Renal cortical epithelial cell (primary cell): ENCODE results near the gene BHLHE41. TPM values are rescaled to one million over a fixed set of nuclear protein-coding genes. Genes with fewer than 3 reads are reported as not detected.

Experiments used
- DNase-seq: peaks from one replicate; pipeline ENCODE4 v3.0.0-alpha.2; 2011; ENCODE audit warnings: low read depth
- total RNA-seq: library from RNA; depleted of rRNA; stranded (reverse); fragments of >200 nt; gene quantifications from 2 replicates; pipeline ENCODE4 v1.2.3, GENCODE V29; 2014

BHLHE41 gene
- total RNA-seq, 1 donor from 2014 or later: 16.0 TPM

DNA sequence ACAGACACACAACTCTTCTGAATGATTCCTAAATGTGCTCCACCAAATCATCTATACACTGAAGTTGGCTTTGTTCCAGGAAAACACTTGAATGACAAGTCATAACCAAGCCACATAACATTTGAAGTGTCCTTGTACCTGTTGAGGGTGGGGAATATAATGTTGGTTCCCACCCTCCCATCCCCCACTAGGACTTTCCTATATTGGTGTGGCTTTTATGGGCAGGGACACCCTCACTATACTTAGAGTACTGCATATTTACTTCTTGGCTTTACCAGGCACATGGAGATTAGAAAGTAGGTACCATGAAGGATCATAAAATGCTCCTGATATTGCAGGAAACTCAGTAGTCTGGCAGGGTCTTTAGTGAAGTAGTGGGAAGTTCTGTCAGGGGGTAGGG lies 9.7 kb upstream of the BHLHE41 start:
- no peak for DNase-seq

DNA sequence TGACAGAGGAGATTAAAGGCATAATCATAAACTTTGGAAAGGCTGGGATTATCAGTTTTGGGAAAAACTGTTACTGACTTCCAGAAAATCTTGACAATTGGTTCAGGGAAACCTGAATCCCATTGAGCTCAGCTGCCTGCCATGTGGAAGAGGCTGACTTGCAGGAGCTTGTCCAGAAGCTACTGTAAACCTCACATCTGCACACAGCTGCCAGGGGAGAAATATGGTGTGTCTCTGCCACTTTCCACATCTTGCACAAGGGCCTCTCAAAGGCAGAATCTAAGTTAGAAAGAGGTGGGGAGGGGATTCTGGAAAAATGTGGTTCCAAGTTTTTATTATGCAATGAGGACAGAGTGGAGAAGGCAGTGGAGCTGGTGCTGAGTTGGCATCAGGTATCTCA lies 8.7 kb upstream of the BHLHE41 start:
- no peak for DNase-seq

DNA sequence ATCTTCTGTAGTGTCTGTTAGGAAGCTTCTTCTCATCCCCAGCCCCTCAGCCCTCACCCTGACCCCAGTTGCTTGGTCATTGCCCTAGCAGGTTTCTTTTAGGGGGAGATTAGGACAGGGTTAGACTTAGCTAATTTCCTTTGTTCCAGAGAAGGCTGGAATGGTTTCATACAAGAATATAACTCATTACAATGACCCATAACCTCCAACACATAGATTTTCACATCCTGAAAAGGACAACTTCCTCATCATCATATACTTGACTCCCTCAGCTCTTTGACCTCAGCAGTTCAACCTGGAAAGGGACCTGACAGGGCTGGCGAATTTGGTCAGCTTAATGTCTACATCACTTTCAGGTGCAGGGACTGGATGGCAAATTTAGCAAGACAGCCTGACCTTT lies 8.0 kb upstream of the BHLHE41 start:
- no peak for DNase-seq

DNA sequence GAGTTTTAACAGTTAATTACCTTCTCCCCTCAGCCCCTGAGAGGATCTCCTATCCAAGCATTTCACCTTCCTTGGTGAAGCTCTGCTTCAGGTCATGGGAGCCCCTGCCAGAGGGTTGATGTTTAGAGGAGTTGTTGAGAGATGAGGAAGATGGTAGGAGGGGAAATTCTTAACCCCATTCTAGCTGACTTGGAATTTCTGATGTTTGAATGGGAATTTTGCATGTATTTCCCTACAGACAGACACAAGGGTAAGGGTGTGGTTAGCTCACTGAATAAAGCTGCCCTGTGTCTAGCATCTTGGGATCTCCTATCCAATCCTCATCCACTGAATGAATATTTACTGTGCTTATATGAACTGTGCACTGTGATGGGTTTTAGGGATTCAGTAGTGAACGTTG lies 7.1 kb upstream of the BHLHE41 start:
- DNase-seq: no peak

DNA sequence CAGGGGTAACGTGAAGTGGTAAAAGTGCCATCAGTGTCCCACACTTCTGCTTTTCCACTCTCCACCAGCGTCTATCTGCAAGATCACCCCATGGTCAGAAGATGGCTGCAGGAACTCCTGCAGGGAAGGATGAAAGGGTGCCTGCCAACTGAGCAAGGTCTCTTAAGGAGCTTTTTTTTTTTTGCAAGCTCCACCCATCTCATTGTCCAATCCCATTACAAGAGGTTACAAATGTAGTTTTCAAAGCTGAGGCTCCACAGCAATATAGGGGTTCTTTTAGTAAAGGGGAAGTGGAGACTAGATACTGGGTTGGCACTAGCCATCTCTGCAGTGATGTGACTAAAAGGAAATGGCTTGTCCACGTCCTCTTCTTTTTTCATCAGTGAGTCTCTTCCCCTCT lies 5.9 kb upstream of the BHLHE41 start:
- DNase-seq: no peak

DNA sequence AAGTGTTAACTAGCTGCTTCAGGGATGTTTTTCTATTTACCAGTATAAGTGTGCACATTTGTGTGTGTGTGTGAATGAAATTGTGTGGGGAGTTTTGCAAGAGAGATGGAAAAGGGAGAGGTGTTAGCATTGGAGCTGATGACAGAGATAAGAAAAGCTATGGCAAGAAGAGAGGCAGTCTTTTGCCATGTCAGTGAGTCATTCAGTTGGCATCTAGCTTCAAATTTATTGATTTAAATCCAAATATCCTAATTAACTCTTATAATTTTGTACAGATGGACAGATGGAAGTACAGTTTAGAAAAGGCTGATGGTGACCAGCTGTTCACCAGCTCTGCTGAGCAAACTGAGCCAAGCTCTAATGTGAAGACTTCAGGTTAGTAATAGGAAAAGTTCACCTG lies 3.3 kb upstream of the BHLHE41 start:
- DNase-seq: no peak

DNA sequence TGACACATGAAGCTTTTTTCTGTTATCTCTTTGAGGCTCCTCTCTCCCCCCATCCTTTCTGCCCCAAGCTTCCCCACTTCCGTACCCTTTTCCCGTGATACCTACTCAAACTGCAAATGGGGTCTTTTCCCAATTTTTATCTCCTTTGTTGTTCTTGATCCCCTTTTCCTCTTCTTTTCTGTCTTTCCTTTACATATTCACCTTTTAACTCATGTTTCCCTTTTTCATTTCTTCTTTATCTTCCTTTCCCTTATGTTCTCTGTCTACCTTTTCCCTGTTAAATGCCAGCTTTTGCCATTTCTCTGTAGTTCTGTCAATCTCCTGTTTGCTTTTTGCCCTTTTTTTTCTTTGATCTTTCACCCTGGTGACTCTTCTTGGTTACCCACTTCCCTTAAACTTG lies 2.6 kb upstream of the BHLHE41 start:
- no peak for DNase-seq

DNA sequence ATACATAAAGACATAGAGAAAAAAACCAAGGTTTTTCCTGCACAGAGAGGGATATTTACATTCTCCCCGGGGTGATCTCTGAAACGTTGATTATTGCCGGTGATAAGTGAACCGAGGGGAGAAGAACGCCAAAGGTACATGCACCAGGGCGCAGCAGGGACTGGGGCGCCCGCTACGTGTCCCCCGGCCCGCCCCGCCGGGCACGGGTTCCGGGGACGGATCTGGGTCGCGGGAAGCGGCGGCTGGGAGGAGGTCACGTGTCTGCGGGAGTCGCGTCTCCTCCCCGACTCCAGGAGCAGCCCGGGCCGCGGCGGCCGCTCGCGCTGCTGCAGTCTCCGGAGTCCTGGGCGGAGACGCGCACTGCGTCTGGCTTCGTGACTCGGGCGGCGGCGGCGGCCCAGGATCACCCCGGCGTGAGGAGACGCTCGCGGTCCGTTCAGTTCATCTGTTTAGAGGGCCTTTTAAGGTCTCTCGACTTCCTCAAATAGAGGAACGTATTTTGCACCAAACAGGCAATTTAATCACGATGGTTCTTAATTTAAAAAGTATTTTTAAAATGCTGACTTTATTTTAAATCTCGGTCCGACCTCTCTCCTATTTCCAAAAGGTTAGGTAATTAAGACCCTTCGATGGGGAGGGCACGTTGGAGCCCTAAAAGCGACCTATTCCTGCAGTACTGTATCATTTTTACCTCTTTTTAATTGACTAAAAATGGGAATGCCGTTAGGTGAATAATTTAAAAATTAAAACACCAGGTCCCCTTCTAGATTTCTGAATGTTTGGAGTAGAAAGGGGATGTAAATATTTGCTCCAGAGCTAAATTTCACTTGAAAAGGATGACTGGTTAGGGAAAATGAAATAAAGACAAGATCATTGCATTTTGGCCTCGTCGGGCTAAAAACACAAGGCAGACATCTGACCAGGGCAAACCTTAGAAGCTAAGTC lies 1.8 kb upstream of the BHLHE41 start:
- peak; percentile 45 for DNase-seq

DNA sequence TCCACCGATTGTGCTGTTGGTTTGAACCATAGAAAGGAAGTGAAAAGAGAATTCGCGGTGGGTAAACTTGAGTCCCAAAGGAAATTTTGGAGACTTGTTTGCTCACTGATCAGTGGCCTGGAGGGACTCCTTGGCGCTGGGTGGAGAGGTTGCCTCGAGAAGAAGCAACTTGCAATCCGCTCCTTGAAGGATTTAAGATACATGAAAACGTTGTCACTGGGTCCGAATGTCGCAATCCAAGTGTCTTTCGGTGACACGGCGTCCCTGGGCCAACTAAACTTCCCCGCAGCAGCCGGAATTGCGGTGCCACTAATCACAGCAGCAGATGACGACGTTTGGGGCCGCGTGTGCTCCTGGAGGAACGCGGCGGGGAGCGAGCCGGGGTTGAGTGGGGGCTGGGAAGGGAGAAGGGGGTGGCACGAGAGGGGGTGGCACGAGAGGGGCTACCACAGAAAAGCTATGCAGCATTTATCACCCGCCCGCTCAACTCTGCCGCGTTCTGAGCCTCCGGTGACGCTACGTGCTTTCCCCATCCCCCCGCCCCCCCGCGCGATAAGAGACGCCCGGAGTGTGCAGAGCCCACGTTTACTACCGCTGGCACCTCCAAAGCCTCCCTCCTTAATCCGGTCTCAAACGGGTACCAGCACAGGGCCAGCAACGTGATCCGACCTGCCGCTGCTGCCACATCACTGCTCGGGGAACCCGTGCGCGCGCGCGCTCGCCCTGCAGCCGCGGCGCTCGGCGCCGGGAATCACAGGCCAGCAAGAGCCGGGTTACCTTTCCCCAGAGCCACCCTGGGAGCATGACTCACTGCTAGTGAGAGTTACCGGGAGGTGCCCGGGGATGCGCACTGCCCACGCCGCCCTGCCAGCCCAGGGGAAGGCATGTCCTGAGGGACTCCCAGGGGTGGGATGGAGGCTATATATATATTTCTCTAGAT lies 833 bp upstream of the BHLHE41 start:
- peak; percentile 83 for DNase-seq

DNA sequence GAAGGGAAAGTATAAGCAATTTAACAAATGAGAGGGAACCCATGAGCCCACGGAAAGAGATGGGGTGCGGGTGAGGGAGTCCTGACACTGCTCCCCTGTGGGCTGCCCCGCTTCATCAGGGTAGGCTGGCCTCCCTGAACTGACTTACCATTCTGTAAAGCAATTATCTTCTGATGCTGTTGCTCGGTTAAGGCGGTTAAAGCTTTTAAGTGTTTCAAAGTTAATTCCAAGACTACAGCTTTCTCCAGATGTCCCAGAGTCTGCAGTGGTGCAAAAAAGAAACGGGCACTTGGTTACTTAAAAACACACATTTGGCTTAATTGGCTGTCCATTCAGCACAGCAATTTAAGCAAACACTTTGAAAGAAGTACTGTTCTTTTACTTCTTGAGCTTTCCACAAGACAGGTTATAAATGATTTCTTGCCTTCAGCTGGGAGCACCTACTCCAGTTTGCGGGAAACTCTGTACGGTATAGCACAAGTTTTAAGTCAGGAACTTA lies 1.3 kb downstream of the BHLHE41 start:
- peak; percentile 36 for DNase-seq

DNA sequence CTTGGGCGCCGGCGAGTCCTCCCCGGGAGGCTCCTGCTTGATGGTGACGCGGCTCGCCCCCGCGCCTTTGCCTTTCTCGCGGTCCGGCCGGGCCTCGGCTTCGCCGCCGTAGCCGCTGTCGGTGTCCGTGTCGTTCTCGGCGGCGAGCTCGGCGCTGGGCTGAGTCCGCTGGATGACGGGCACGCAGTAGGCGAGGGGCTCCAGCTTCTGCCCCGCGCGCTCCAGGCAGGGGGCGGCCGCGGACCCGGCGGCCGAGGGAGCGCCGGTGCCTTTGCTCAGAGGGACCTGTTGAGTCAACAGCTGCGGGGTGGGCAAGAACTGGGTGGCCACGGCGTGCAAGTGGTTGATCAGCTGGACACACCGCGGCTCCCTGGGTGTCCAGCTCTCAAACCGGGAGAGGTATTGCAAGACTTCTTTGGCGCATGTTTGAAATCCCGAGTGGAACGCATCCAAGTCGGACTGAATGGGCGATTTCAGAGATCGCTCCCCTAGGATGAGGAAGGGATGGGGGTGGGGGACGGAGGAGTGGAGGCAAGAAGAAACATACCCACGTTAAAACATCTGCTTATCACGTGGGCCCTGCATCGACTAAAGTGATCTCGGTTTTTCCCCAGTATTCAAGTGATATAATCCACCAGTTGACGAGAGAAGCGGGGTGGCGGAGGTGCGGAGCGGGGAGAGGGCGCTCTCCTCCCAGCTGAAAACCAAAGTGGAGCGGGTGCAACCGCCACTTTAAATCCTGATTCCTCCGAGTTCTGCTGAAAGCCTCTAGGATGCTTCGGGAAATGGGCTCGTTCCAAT lies 2.0 kb downstream of the BHLHE41 start:
- peak; percentile 54 for DNase-seq

DNA sequence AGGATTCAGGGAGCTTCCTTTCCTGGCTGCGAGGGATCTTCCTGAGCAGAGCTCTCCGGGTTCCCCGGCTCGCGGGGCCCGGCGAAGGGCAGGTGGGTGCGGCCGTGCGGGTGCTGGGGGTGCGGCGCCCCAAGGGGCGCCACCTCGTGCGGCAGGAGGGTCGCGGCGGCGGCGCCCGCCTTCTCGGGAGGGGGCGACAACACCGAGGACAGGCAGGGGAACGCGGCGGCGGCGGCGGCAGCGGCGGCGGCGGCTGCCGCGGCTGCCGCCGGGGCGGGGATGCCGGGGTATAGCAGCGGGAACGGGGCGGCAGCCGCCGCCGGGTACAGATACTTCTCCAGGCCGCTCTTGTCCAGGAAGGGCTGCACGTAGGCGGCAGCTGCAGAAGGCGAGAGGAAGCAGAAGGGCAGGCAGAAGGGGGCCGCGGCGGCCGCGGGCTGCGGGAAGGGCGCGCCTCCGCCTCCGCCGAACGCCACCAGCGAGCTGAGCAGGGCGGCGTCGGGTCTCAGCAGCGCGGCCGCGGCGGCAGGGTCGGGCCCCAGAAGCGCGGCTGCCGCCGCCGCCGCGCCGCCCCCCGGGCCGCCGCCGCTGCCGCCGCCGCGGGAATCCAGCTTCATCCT lies 2.7 kb downstream of the BHLHE41 start:
- no peak for DNase-seq

DNA sequence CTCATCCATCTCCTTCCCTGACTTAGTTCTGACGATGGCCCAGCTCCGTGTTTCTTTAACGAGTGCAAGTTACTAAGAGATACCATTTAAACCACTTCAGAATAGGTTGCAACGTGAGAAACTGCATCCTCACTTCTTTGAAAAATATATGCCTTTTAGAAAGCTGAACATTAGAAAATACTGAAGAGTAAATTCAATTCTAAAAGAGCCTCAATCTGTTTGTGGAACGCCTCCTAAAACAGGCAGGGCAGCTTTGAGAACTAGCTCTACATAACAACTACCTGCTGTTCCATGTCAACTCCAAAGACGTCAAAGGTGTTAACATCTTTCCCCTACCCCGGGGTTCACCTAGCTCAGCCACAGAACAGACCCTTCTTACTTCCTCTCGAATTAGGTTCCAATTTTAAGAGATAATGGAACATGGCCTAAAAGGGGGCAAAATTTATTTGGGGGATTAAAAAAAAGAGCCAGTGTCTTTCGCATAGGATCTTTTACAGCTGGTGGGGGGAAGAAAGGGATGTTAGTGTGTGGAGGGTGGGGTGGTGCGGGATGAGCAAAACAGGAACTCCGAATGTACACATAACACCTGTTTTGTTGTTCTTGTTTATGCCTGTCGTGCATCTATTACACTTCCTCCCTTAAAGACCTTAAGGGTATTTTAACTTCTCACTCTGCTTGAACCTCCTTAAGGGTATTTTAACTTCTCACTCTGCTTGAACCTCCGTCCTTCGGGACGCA lies 3.3 kb downstream of the BHLHE41 start:
- DNase-seq: no peak

DNA sequence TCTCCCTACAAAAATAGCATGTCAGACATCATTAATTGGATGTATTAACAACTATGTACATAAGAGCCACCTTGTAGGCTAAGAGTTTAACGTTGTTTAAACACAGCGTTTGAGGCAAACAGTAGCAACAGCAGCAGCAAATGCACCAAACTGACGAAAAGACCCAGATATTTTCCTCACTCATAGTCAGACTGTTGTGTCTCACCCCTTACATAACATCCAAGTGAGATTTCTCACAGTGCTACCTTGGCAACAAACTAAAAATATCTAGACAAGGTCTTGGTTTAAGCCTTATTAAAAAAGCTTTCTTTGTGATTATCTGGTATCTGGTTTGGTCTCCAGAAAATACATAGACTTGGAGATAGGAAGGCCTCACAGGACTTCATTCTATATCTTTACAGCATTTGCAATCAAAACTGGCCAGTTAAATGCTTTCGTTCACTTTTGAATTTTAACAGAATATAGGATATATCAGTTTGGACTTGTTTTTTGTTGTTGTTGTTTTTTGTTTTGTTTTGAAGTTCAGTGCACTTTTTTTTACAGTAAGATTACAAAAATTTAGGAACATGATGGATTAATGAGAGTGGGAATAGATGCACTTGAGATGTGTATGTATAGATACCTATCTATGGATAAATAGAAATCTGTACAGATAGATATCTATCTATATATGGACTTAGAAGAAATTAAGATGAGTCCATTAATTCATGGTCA lies 4.1 kb downstream of the BHLHE41 start:
- no peak for DNase-seq

DNA sequence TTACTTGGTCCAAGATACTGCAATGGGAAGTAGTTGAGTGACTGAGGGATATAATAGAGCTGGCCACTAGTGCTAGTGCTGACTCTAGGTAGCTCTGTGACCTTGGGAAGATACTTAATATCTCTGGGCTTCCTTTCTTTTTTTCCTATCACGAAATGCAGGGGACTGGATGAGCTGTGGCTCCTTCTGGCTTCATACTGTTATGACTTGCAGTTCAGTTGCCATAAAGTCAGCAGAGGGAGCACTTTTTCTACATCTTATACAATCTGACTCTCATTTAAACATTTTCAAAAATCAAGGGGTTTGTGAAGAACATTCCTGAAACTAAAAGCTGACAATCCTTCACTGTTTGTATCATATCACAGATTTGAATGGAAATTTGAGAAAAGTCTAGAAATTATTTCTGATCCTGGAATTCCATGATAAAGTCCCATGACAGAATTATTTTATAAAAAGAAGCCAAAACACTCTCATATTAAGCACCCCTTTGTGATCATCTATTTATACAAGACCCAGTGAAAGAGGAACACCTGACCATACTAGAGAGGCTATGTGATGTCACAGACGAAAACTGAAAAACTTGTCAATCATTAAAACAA lies 5.3 kb downstream of the BHLHE41 start:
- peak; percentile 75 for DNase-seq

DNA sequence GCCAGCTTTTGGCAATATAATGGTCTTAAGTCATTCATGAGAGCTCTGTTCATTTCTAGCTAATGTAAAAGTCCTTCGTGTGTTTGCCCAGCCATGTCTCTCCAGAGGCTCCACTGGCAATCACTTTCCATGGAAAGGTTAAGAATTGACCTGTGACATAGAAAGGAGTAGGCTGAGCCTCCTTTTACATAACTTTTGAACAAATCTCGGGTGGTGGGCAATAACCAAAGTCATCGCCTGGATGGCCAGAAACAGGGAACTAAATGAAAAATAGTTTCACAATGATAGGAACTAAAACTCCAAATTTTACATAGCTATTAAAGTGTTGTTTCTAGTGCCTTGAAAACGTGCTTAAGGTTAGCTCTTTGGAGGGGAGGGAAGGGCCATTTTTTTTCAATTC lies 6.5 kb downstream of the BHLHE41 start:
- no peak for DNase-seq

DNA sequence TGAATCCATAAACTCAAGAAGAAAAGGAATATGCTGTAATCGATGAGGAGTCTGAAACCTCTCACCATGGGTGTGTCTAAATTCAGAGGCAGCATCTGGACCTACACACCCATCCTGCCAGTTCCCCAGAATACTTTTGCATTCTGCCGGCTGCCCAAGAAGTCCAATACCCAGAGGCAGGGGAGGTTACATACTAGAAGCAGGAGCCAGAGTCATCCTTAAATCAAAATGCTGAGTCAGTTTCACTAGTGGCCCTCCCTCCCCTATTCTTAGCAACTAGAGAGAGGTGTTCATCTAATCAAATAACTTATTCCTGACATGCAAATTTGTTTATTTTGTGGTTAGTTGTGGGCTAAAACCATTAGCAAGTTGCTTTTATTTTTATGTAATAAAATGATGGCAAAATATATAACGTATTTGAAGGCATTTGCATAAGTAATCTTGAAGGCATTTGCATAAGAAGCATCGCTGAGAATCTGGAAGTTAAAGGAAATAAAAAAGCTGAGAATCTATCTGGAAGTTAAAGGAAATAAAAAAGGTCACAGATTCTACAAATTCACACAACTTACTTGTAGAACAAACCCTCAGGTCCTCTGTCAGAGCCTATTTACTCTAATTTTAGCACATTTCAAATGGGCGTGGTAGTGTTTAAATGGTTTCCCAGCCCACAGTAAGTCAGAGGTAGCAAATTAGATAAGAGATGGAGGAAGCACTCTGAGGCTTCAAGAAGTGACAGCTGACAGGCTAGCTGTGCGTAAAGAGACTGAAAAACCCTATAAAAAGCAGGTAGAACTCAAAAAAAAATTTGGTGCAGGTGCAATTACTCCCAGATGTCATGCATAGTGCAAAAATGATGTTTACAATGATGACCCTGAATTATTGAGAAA lies 7.8 kb downstream of the BHLHE41 start:
- DNase-seq: no peak

DNA sequence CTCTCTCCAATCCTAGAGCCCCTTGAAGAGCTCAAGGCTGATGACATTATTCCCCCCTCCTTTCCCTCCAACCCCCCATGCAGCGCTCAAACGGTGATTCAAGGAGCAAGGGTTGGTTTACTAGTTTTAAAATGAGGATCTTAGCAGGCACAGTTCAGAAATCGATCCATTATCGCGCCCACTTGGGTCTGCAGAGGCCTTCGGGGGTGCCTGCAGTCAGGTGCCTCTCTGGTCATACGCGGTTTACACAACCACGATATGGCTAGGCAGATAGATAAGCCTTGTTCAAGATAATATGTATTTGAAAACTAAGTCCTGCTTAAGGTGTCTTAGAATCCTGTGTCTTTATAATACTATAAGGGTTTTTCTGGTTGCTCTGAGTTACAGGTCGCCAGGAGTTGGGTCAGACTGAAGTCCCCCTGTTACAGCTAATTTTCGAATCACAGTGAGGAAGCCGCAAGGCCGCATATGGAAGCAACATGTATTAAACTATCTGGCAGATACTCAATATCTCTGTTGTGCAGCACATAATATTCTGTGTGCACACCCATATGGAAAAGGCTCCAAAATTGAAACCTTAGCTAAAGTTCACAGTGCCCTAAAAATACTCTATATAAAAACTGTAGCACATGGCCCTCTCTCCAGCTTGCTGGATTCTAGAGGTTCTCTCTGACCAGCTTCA lies 10.0 kb downstream of the BHLHE41 start:
- DNase-seq: no peak
